HEK293T (cell line): Measurements from ENCODE around the gene RNF14.

Experiments used
- FOXA1 ChIP-seq: fragments of 450-650 bp; IDR thresholded peaks from 2 replicates; pipeline ENCODE4 v1.6.1; 2016; ENCODE audit warnings: mild to moderate bottlenecking
- HDGF ChIP-seq: fragments of 450-650 bp; IDR thresholded peaks from 2 replicates; pipeline ENCODE4 v1.6.1; 2017; ENCODE audit warnings: antibody characterized with exemption, borderline replicate concordance
- LEF1 ChIP-seq: fragments of 450-650 bp; IDR thresholded peaks from 2 replicates; pipeline ENCODE4 v1.6.1; 2017; ENCODE audit warnings: mild to moderate bottlenecking, borderline replicate concordance
- PKNOX1 ChIP-seq: fragments of 450-650 bp; IDR thresholded peaks from 2 replicates; pipeline ENCODE4 v1.6.1; 2016
- SP1 ChIP-seq: fragments of 450-650 bp; IDR thresholded peaks from 2 replicates; pipeline ENCODE4 v1.6.1; 2017
- TARDBP ChIP-seq: fragments of 450-650 bp; IDR thresholded peaks from 2 replicates; pipeline ENCODE4 v1.6.1; 2016

GRCh38 chr5:141957367-141957996, 11.4 kb upstream of the RNF14 start:
- TF ChIP-seq LEF1 (no peak), PKNOX1 (no peak), TARDBP (no peak), SP1 (no peak), FOXA1 (no peak), HDGF (no peak)
